ENCODE data around the gene MMEL1.

Gene MMEL1

DNA sequence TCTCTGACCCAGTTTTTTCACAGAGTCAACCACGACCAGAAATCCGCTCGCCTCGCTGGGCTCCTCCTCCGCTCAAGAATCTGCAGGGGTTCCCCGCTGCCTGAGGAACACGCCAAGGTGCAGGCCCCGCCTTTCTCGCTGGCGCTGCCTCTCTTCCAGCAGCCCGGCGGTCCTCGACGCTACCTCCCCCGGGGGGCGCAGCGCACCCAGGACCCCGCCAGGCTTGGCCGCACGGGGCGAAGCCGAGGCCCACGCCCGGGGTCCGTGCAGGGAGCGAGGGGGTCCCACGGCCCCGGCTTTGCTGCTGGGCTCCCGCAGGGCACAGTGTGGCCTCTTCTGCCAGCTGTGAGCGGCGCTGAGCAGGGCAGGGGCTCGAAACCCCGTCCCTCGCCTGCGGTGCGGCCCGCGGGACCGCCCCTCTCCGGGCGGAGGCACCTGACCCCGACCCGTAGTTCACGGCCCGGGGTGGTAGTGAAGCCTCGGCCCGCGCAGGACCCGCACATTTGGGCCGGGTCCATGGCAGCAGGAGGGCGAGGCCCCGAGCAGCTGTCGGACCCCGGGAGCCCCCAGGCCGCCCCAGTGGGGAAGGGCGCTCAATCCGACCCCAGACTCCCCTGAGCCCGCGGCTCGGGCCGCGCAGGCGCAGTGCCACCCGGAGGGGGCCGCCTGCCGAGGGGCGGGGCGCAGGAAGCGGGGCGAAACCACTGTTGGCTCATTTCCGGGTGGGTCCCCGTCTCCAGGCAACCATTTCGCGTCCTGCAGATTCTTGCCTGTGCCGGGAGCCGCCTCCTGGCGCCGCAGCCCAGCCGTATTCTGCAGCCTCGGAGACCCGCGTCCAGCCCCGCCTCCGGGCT is 10.0 kb upstream of the MMEL1 start (continued):
- no peak for TF ChIP-seq ZNF132 (tag by site-specific recombination; IDR thresholded peaks at IDR 0.05; ENCODE audit: borderline replicate concordance)
- TF ChIP-seq ZBTB6 (tag by site-specific recombination; IDR thresholded peaks at IDR 0.05), result no peak
- no peak for TF ChIP-seq SALL2 (tag by site-specific recombination; IDR thresholded peaks at IDR 0.05; ENCODE audit: borderline replicate concordance)
- no peak for TF ChIP-seq KLF17 (tag by site-specific recombination; IDR thresholded peaks at IDR 0.05)
- TF ChIP-seq, protein P1, sequence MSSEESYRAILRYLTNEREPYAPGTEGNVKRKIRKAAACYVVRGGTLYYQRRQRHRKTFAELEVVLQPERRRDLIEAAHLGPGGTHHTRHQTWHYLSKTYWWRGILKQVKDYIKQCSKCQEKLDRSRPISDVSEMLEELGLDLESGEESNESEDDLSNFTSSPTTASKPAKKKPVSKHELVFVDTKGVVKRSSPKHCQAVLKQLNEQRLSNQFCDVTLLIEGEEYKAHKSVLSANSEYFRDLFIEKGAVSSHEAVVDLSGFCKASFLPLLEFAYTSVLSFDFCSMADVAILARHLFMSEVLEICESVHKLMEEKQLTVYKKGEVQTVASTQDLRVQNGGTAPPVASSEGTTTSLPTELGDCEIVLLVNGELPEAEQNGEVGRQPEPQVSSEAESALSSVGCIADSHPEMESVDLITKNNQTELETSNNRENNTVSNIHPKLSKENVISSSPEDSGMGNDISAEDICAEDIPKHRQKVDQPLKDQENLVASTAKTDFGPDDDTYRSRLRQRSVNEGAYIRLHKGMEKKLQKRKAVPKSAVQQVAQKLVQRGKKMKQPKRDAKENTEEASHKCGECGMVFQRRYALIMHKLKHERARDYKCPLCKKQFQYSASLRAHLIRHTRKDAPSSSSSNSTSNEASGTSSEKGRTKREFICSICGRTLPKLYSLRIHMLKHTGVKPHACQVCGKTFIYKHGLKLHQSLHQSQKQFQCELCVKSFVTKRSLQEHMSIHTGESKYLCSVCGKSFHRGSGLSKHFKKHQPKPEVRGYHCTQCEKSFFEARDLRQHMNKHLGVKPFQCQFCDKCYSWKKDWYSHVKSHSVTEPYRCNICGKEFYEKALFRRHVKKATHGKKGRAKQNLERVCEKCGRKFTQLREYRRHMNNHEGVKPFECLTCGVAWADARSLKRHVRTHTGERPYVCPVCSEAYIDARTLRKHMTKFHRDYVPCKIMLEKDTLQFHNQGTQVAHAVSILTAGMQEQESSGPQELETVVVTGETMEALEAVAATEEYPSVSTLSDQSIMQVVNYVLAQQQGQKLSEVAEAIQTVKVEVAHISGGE (tag by site-specific recombination; conservative IDR thresholded peaks at IDR 0.05; ENCODE audit: low read depth), result peak; percentile 67
- TF ChIP-seq ZFP41 (tag by site-specific recombination; IDR thresholded peaks at IDR 0.05; ENCODE audit: borderline replicate concordance), result no peak
- 0 out of 2 replicates have a peak, but pooled peaks have one; percentile 44 for TF ChIP-seq ZNF121 (tag by site-specific recombination; IDR thresholded peaks at IDR 0.05)
- TF ChIP-seq ELK4 (IDR thresholded peaks at IDR 0.05; ENCODE audit: borderline replicate concordance, low read depth, low read length), result no peak
- peak; percentile 59; the same call in 1 of the 2 replicates for TF ChIP-seq ZBTB20 (tag by site-specific recombination; IDR thresholded peaks at IDR 0.05)
- no peak for TF ChIP-seq ZNF140 (tag by site-specific recombination; IDR thresholded peaks at IDR 0.05)
- no peak for TF ChIP-seq ZBTB17 (tag by site-specific recombination; IDR thresholded peaks at IDR 0.05)
- TF ChIP-seq ZNF24 (tag by site-specific recombination; IDR thresholded peaks at IDR 0.05), result no peak
- TF ChIP-seq ZNF677 (tag by site-specific recombination; IDR thresholded peaks at IDR 0.05), result 0 out of 2 replicates have a peak, but pooled peaks have one; percentile 14
- TF ChIP-seq ZNF155 (tag by site-specific recombination; IDR thresholded peaks at IDR 0.05), result no peak
- TF ChIP-seq HOXC10 (CRISPR knock-in tag; IDR thresholded peaks at IDR 0.05), result no peak
- no peak for TF ChIP-seq ZSCAN23 (tag by site-specific recombination; IDR thresholded peaks at IDR 0.05)
- TF ChIP-seq ZNF266 (tag by site-specific recombination; IDR thresholded peaks at IDR 0.05; ENCODE audit: low read depth), result no peak; the same call in 1 of the 2 replicates
- TF ChIP-seq ZNF157 (tag by site-specific recombination; IDR thresholded peaks at IDR 0.05), result no peak
- no peak for TF ChIP-seq MEIS1 (CRISPR knock-in tag; IDR thresholded peaks at IDR 0.05; ENCODE audit: borderline replicate concordance)
- peak; percentile 35; the same call in 1 of the 2 replicates for TF ChIP-seq ZFHX2 (tag by site-specific recombination; conservative IDR thresholded peaks at IDR 0.05)
- no peak for TF ChIP-seq ZNF404 (tag by site-specific recombination; IDR thresholded peaks at IDR 0.05)
- TF ChIP-seq REPIN1 (tag by site-specific recombination; IDR thresholded peaks at IDR 0.05; ENCODE audit: low read depth), result no peak
- TF ChIP-seq ZNF768 (tag by site-specific recombination; IDR thresholded peaks at IDR 0.05), result no peak
- no peak for TF ChIP-seq ZNF548 (tag by site-specific recombination; IDR thresholded peaks at IDR 0.05)
- no peak for TF ChIP-seq ZNF184 (tag by site-specific recombination; IDR thresholded peaks at IDR 0.05)
- no peak for TF ChIP-seq ZNF837 (tag by site-specific recombination; IDR thresholded peaks at IDR 0.05)
- TF ChIP-seq, protein P2, sequence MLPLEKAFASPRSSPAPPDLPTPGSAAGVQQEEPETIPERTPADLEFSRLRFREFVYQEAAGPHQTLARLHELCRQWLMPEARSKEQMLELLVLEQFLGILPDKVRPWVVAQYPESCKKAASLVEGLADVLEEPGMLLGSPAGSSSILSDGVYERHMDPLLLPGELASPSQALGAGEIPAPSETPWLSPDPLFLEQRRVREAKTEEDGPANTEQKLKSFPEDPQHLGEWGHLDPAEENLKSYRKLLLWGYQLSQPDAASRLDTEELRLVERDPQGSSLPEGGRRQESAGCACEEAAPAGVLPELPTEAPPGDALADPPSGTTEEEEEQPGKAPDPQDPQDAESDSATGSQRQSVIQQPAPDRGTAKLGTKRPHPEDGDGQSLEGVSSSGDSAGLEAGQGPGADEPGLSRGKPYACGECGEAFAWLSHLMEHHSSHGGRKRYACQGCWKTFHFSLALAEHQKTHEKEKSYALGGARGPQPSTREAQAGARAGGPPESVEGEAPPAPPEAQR (tag by site-specific recombination; IDR thresholded peaks at IDR 0.05), result no peak
- no peak for TF ChIP-seq TSHZ1 (tag by site-specific recombination; IDR thresholded peaks at IDR 0.05; ENCODE audit: borderline replicate concordance)
